Stimulated activated CD4-positive, alpha-beta T cell treated with anti-CD3 and anti-CD28 coated beads, Interleukin-2, amount 100 ng/mL, for 48 hours (primary cell): ENCODE measurements around the gene FSTL3.
"Not testable (repeated sequence)": the region's sequence is repeated elsewhere in the genome, so short reads cannot be mapped to it uniquely, and the experiment has no call there.

Source experiments
- DNase-seq, 2 donors: peaks; one replicate each; pipeline ENCODE4 v3.0.0-alpha.2; 2020

The FSTL3 gene

DNA sequence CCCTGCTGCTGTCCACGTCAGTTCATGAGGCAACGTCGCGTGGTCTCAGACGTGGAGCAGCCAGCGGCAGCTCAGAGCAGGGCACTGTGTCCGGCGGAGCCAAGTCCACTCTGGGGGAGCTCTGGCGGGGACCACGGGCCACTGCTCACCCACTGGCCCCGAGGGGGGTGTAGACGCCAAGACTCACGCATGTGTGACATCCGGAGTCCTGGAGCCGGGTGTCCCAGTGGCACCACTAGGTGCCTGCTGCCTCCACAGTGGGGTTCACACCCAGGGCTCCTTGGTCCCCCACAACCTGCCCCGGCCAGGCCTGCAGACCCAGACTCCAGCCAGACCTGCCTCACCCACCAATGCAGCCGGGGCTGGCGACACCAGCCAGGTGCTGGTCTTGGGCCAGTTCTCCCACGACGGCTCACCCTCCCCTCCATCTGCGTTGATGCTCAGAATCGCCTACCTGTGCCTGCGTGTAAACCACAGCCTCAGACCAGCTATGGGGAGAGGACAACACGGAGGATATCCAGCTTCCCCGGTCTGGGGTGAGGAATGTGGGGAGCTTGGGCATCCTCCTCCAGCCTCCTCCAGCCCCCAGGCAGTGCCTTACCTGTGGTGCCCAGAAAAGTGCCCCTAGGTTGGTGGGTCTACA is 6.6 kb downstream of the FSTL3 start:
- DNase-seq = no peak

DNA sequence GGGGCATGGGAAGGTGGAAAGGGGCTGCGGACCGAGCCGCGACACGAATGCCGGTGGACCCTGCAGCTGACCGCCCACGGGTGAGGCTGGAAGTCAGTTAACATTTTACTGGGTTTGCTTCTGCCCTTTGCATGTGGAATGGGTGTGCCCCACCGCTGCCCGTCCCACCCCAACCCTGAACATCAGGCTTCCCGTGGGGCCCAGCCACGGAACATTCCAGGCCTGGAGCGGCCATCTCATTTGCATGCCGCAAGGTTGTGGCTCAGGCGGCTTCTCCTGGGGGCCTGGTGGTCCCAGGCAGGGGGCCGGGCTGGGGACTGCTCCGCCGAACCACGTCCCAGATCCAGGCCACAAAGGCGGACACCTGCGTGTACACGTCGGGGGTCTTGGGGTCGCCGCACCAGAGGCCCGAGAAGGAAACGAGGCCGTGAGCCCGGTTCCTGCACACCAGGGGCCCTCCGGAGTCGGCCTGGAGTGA is 9.3 kb downstream of the FSTL3 start:
- no peak for DNase-seq

DNA sequence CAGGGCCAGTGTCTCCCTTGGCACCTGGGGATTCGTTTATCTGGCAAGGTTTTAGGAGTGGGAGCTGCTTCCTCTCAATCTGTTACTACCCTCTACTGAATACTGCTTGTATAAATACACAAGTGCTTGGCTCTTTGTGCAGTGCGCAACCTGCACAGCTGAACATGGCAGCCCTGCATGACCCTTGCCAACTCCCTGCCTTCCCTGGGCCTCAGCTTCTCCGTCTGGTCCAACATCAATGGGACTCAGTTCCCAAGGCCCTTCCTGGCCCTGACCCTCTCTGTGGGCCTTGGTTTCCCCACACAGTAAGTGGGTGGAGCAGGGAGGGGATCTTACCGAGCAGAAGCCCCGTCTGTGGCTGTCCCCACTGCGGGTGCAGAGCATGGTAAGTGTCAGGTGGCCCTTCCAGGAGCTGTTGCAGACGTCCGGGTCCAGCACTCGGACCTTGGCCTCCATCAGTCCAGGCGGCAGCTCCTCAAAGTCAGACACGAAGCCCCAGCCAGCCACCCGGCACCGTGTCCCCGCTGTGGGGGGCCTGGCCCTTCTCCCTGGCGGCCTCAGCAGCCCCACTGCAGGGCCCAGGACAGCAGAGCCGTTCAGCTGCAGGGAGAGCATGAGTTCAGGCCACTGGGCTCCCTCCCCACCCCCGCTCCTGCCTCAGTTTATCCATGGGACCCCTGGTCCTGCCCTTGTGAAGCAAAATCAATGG is 10.6 kb downstream of the FSTL3 start:
- DNase-seq = no peak

DNA sequence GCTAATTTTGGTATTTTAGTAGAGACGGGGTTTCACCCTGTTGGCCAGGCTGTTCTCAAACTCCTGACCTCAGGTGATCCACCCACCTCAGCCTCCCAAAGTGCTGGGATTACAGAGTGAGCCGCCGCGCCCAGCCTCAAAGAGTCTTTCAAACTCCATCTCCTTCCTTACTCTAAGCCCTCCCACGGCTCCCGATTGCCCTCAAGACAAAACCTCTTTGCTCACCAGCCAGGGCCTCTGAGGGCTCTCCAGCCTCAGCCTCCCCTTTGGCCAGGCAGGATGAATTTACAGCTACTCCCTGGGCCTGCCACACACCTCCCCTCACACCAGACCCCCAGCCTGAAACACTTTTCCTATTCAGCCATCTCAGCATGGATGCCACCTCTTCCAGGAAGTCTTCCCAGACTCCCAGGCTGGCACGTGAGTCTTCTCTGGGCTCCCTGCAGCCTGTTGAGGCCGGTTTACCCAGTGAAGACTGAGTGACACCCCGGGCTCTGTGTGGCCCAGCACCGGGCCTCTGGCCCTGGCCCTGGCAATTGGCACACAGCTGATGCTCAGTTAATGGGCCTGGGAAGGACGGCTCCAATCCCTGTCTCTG is 11.5 kb downstream of the FSTL3 start:
- no peak for DNase-seq

DNA sequence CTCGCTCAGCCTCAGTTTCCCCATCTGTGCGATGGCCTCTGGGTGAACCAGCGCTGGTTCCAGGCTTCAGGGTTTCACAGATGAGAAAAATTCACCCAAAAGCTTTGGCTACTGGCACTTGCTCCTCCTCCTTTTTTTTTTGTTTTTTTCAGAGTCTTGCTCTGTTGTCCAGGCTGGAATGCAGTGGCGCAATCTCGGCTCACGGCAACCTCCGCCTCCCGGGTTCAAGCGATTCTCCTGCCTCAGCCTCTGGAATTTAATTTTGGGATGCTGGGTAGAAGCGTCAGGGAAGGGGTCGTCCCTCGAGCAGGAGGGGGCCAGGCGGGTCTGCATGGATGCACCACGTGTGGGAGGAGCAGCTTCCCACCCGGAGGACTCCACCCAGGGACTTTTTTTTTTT is 12.0 kb downstream of the FSTL3 start:
- no peak for DNase-seq

DNA sequence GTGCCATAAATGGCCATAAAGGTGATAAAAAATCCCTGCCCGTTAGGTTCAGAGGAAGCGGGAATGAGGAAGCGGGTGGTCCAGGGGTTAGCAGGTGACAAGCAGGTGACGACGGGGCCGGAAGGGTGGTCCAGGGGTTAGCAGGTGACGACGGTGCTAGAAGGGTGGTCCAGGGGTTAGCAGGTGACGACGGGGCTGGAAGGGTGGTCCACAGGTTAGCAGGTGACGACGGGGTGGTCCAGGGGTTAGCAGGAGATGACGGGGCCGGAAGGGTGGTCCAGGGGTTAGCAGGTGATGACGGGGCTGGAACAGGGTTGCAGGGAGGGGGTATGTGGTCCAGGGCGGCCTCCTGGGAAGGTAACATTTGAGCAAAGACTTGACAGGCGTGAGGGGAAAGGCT is 12.8 kb downstream of the FSTL3 start:
- no peak for DNase-seq

DNA sequence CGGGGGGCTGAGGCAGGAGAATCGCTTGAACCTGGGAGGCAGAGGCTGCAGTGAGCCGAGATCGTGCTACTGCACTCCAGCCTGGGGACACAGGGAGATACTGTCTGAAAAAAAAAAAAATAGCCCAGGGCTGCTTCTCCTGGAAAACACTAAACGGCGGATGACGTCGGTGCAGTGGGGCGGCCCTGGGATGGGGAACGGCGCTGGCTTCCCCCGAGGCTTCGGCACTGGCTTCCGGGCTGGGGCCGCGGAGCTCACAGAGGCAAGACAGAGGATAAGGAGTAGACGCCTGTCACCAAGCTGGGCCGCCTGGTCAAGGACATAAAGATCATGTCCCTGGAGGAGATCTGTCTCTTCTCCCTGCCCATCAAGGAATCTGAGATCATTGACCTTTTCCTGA is 14.0 kb downstream of the FSTL3 start:
- no peak for DNase-seq

DNA sequence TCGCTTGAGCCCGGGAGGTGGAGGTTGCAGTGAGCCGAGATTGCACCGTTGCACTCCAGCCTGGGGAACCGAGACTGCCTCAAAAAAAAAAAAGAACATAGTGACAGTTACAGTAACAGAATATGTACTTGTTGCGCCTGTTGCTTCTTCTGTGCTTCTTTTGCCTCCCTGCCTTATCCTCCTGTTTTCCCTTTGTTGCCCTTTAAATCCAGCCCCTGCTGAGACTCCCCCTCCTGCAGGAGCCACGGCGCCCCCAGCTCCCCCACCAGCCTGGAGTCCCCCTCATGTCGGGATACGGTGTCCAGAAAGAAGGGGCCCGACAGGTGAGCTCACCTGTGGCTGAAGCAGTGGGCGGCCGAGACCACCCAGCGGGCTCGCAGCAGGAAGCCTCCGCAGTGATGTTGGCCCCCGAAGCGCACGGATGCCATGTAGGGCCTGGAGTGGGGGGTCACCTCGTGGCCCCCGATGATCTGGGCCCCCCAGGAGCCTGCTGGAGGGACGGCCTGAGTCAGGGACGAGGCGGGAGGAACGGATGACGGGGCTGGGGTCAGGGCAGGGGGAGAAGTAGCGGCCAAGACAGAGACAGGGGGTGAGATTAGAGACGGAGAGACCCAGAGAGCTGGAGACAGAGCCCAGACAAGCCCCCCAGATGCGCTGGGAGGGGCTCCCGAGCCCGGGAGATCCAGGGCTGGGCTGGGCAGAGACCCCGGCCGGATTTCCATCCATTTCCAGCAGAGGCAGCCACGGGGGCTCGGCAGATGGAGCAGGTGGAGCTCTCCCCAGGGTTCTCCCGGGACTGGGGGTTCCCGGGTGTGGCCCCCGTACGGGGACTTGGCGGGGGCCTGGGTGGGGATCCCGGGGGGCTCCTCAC is 18.5 kb downstream of the FSTL3 start:
- no peak for DNase-seq

DNA sequence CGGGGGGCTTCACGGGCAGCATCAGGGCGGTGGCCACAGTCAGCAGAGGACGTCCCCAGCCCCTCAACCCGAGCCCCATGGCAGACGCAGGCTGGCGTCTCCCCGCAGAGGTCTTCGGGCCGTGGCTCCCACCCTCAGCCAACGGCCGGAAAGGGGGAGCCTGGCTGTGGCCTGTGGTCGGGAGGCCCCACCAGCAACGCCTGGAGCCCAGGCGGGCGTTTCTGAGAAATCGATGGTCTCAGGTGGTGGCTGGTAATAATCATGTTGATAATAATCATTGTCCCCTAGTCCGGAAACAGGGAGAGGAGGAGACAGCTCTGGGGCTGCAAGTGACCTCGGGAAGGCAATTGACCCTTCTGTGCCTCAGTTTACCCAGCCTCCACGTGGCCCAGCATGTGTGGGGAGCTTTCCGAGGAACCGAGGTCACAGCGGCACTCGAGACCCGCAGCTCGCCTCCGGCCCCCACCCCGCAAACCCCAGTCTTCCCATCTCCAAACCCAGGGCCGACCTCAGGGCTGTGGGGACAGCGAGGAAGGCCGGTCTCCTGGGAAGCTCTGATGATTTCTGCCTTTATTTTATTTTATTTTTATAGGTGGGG is 19.3 kb downstream of the FSTL3 start, which contains the start of gene PRSS57:
Gene PRSS57, minus strand, starts transcription at position 101 of the 598 bp plus-strand sequence. Its CDS starts 22 bp downstream, at position 79.
- no peak for DNase-seq

DNA sequence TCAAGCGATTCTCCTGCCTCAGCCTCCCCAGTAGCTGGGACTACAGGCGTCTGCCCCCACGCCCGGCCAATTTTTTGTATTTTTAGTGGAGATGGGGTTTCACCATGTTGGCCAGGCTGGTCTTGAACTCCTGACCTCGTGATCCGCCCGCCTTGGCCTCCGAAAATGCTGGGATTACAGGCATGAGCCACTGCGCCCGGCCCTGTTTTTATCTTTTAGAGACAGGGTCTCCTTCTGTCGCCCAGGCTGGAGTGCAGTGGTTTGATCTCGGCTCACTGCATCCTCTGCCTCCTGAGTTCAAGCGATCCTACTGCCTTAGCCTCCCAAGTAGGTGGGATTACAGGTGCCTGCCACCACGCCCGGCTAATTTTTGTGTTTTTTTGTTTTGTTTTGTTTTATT is 22.3 kb downstream of the FSTL3 start:
- DNase-seq = not testable (repeated sequence)

DNA sequence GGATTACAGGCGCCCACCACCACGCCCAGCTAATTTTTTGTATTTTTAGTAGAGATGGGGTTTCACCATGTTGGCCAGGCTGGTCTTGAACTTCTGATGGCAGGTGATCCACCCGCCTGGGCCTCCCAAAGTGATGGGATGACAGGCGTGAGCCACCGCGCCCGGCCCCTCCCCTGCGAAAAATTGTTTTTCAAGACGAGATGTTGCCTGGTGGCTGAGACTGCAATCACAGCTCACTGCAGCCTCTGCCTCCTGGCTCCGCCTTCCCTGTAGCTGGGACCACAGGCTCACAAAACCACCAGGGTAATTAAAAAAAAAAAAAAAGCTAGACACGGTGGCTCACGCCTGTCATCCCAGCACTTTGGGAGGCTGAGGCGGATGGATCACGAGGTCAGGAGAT is 23.7 kb downstream of the FSTL3 start:
- not testable (repeated sequence) for DNase-seq

DNA sequence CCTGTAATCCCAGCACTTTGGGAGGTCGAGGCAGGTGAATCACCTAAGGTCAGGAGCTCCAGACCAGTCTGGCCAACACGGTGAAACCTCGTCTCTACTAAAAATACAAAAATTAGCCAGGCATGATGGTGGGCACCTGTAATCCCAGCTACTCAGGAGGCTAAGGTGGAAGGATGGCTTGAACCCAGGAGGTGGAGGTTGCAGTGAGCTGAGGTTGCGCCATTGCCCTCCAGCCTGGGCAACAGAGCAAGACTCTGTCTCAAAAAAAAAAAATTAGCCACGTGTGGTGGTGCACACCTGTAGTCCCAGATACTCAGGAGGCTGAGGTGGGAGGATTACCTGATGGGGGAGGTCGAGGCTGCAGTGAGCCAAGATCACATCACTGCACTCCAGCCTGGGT is 26.7 kb downstream of the FSTL3 start:
- DNase-seq = not testable (repeated sequence)

DNA sequence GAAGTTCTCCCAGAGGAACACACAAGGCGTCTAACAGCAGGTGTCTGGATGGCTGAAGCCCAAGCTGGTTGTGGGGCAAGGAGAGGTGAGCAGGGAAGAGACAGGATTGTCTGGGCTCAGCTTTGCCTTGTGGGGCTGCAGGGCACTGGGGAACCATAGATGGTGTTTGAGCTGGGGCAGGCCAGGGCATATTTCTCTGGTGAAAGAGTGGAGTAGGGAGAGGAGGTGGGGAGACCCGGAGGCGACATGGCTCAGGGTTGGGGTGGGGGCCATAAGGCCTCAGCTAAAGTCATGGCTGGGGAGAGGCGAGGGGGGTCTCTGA is 27.1 kb downstream of the FSTL3 start:
- no peak for DNase-seq

DNA sequence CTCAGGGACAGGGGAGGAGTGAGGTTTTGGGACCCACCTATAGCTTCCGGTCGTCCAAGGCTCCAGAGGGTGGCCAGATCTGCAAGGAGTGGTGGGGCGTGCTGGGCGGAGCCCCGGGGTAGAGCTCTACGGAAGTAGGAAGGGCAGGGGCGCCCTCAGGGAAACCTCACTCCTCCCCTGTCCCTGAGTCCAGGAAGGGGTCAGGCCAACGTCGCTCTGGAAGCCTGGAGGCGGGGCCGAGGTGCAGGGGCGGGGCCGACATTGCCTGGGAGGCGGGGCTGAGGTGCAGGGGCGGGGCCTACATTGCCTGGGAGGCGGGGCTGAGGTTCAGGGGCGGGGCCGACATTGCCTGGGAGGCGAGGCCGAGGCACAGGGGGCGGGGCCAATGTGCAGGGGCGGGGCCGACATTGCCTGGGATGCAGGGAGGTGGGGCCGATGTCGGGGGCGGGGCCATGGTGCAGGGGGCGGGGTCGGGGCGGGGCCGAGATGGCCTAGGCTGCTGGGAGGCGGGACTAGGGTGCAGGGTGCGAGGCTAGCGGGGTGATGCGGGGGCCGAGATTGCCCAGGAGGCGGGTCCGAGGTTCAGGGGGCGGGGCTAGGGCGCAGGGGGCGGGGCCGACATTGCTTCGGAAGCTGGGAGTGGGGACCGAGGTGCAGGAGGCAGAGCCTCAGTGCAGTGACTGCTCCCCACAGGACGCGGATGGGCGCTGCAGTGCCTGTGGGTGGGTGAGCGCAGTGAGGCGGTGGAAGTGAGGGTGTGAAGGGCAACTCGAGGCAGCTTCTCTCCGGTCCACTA is 27.7 kb downstream of the FSTL3 start:
- DNase-seq = peak; percentile 55 to 72

DNA sequence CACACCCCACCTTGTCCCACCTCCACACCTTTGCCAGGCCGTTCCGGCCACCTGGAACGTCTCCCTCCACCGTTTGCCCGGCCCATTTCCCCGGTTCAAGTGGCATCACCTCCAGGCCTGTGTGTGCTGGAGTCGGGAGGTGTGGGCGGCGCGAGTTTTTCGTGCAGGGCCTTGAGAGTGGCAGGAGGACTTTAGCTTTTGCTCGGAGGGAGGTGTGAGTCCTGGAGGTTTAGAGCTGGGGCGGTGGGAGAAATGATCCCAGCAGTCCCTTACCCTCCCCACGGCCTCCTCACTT is 28.2 kb downstream of the FSTL3 start:
- no peak for DNase-seq

DNA sequence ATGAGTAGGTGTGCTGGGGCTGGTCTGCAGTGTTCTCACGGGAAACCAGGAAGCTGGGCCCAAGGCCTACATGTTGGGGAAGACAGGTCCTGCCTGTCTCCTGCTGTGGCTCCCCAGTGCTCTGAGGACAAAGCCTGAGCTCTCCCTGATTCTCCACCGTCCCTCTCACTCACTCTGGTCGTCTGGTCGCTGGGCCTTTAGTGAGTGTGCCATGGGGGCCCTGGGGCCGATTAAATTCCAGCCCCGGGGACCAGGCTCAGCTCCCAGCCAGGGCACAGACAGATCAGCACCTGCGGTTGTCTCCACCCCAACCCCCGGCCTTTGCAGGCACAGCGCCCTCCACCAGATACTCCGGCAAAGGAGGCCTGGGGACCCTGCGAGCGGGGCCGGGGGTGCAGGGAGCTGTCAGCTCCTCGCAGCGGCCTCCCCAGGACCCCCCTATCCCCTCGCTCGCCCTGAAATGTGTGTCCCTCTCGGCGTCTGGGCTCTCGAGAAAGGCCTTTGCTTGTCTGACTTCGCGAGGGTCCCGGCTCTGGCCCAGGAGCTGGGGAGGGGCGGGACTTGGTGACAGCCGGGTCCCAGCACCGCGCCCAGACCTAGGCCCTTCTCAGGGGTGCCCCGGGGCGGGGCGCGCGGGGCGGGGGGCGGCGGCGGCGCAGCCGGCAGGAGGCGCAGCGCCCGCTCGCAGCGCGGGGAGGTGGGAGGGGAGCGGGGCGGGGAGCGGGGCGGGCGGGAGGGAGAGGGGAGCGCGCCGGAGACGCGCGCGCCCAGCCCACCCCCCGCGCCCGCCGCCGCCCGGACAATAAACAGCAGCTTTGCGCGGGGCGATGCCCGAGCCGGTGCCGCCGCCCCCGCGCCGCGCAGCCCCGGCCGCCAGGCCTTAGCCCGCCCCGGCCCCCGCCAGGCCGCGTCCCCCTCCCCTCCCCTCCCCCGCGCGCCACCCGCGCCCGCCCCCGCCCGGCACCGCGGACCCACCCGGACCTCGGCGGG is 32.3 kb downstream of the FSTL3 start, which contains the start of gene PALM:
Gene PALM, plus strand, starts transcription at position 782 of the 990 bp plus-strand sequence. CDS start 212 bp downstream, outside the sequence.
- no peak for DNase-seq

DNA sequence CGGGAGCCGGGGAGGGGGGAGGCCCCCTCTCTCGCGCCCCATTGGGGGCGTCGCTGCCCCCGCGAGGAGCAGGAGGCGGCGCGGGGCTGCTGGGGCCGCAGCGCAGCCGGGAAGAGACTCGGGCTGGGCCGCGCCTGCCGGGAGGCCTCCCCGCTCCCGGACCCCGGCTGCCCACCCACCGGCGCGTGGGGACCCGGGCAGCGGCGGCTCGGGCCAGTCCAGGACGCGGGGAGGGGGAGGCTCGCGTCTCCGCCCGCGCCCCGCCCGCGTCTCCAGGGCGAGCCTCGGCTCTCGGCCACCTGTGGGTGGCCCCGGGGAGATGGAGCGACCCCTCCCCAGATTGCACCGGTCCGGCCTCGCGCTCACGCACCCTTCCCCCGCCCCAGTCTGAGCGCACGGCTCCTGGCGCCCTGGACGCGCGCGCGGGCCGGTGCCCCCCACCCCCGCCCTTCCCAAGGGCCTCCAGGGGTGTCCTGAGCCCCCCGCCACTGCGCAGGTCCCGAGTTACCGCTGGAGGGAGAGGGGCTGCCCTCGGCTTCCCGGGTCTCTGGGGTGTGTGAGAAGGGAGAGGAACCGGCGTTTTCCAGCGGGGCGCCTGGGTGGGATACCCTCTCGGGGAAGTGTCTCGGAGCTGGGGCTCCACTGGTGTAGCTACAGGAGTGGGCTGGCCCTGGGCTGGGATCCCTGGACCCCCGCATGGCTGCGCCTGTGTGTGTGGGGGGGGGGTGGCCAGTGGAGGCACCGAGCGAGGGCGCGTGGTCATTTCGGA is 33.2 kb downstream of the FSTL3 start:
- no peak for DNase-seq

DNA sequence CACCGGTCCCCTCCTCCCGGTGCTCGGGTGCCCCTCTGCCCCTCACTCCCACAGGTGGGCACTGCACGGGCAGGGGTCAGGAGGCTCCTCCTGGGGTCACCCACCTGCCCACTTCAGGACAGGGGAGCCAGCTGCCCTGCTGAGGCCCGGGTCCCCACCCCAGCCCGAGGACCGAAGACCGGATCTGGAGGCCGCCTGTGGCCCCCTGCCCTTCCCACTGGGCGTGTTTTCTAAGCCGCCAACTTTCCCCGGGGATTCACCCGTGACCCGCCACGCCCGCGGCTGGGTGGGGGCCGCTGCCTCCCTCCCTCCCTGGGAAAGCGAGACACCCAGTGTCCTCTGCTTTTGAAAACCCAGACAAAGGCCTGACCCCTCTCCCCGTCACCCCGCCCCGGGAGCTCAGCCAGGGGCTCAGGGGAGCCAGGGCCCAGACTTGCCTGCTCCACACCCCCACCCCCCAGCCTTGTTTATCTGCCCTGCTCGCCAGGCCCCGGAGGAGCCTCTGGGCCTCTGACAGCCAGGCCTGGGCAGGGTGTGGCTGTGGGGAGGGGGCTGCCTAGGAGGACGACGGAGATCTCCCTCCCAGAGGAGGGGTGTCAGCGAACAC is 33.9 kb downstream of the FSTL3 start:
- no peak for DNase-seq

DNA sequence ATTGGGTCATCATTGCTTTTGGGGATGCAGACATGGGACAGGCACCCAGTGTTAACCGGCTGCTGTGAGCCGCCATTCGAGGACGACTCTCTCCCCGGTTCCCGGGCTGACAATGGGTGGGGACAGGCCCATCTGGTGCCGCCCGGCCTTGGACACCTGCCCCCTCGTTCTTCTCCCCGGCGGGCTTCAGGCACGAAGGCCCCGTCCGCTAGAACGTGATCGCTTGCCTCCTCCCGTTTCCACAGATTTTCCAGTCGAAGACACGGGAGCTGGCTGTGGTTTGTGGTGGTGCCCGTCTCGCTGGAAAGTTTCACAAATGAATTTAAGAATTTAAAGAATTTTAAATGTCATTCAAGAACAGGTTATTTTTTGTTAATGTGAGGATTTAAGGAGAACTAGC is 34.6 kb downstream of the FSTL3 start:
- no peak for DNase-seq

DNA sequence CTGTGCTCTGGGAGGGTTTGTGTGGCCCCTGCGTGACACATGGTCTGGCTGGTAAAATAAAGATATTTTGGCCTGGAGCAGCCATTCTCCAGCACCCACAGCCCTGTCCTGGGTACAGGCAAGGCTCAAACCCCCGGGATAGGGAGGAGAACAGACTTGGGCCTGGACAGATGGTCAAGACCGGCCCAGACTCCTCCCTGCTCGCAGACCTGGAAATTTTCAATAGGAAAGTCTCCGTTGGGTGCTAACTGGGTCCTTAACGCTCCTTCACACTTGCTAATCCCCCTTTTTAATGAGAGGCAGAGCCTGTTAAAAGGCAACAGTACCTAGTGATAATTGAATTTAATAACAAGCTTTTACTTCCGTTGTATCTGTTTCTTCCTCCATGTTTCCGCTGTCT is 35.1 kb downstream of the FSTL3 start:
- no peak for DNase-seq
